CD4-positive, alpha-beta T cell (primary cell): ENCODE results near the gene NLE1. TPM values are rescaled to one million over a fixed set of nuclear protein-coding genes. Genes with fewer than 3 reads are reported as not detected.

Source experiments
- ATAC-seq: fragments of 200-7000 bp; cut with Tn5 transposase; one replicate; pipeline ENCODE4 v1.10.0; 2022; ENCODE audit warnings: mild to moderate bottlenecking; ENCODE audit not compliant: poor library complexity
- CTCF ChIA-PET: fragments of 350-600 bp; sonication (Branson Sonifier 250); formaldehyde crosslinking; loops from one replicate; lab custom pipeline; 2021; ENCODE audit warnings: antibody characterized with exemption, inconsistent platforms; lab: Charles Lee
- POLR2A ChIA-PET: fragments of 350-600 bp; sonication (Branson Sonifier 250); formaldehyde crosslinking; loops from one replicate; lab custom pipeline; 2021; ENCODE audit warnings: antibody characterized with exemption, inconsistent platforms; lab: Charles Lee
- DNase-seq, 14 experiments: peaks; one replicate each; pipeline ENCODE4 v3.0.0-alpha.2; 2013 to 2020; ENCODE audit warnings: mixed read lengths in 2 of 14
- H3K27ac ChIP-seq, 2 donors: one replicate each; pipeline versions ENCODE4 v1.5.1 to v1.7.0; 2013; ENCODE audit warnings: low read length in 2 of 2, low read depth in 1 of 2, mild to moderate bottlenecking in 1 of 2
- H3K27me3 ChIP-seq, 2 experiments: 1 replicate in 1 of 2; 2 replicates in 1 of 2; pipeline versions ENCODE4 v1.6.1 to v1.7.0; 2013; ENCODE audit warnings: low read length in 2 of 2, control low read depth in 1 of 2, mild to moderate bottlenecking in 1 of 2, moderate library complexity in 1 of 2; ENCODE audit not compliant: insufficient read depth in 2 of 2, control insufficient read depth in 1 of 2
- H3K36me3 ChIP-seq: one replicate; pipeline ENCODE4 v1.6.1; 2013; ENCODE audit warnings: low read length, control low read depth; ENCODE audit not compliant: insufficient read depth
- H3K4me1 ChIP-seq: one replicate; pipeline ENCODE4 v1.6.1; 2013; ENCODE audit warnings: low read length, control low read depth; ENCODE audit not compliant: insufficient read depth
- H3K4me3 ChIP-seq: one replicate; pipeline ENCODE4 v1.5.1; 2013; ENCODE audit warnings: mild to moderate bottlenecking, low read length, moderate library complexity
- H3K9me3 ChIP-seq, 2 experiments: 1 replicate in 1 of 2; 2 replicates in 1 of 2; pipeline versions ENCODE4 v1.6.1 to v1.7.0; 2013; ENCODE audit warnings: low read length in 2 of 2, mild to moderate bottlenecking in 2 of 2, control low read depth in 1 of 2, moderate library complexity in 1 of 2; ENCODE audit not compliant: control insufficient read depth in 1 of 2, insufficient read depth in 1 of 2
- H3K27ac Mint-ChIP-seq: one replicate; pipeline ENCODE4 v1.8.0; 2020; ENCODE audit warnings: mixed read lengths
- H3K27me3 Mint-ChIP-seq: one replicate; pipeline ENCODE4 v1.8.0; 2021; ENCODE audit warnings: mixed read lengths
- H3K36me3 Mint-ChIP-seq: one replicate; pipeline ENCODE4 v1.8.0; 2021; ENCODE audit warnings: low read depth, mixed read lengths
- H3K4me1 Mint-ChIP-seq: one replicate; pipeline ENCODE4 v1.8.0; 2021; ENCODE audit warnings: low read depth, mixed read lengths
- H3K4me3 Mint-ChIP-seq: one replicate; pipeline ENCODE4 v1.8.0; 2020; ENCODE audit warnings: mild to moderate bottlenecking, mixed read lengths
- H3K9me3 Mint-ChIP-seq: one replicate; pipeline ENCODE4 v1.8.0; 2020; ENCODE audit warnings: mixed read lengths
- intact Hi-C, 2 experiments: fragments of 100-400 bp; cut with DNase I in 1 of 2; cut with micrococcal nuclease in 1 of 2; formaldehyde crosslinking; loops; one replicate each; pipeline versions ENCODE4 v1.15.1 to v1.9.0; 2023 to 2025; cut with DNase I, micrococcal nuclease
- total RNA-seq, 174 experiments: library from RNA in 2 of 174; stranded (reverse) in 2 of 174; gene quantifications; one replicate each; pipeline ENCODE4 v1.2.3 and lab custom pipeline; 2021 to 2026
- TF ChIP-seq, protein P1 (sequence below): fragments of 200-600 bp; IDR thresholded peaks from one replicate; pipeline ENCODE4 v1.8.0; 2022; ENCODE audit warnings: antibody characterized with exemption, mild to moderate bottlenecking

NLE1 gene
- total RNA-seq, 2 experiments from 2014 or later = 8.9 to 9.5 TPM

DNA sequence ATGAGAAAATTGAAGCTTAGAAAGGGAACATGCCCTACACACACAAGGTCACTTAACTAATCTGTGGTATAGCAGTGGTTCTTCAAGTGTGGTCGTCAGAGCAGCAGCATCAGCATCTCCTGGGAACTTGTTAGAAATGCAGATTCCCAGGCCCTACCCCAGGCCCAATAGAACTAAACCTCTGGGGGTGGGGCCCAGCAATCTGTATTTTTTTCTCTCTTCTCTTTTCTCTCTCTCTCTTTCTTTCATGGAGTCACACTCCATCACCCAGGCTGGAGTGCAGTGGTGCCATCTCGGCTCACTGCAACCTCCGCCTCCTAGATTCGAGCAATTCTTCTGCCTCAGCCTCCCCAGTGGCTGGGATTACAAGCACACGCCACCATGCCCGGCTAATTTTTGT lies 3.9 kb downstream of the NLE1 start:
- Mint-ChIP-seq H3K27me3 (no peaks in the 10 kb centered on the region), H3K4me3 (no peak overlapping the region), H3K36me3 (peaks cover 67% of the 10 kb centered on the region), H3K9me3 (no peaks in the 10 kb centered on the region), H3K4me1 (peaks cover 10% of the 10 kb centered on the region), H3K27ac (no peak overlapping the region)
- intact Hi-C loops = no loop called here
- ATAC-seq (no peak), DNase-seq (no peak)
- POLR2A ChIA-PET = interaction anchor here (1.2 kb wide), 1 partner anchor 322 kb away, joined by 3 read pairs; no protein-coding TSS in a partner anchor
- H3K4me1 ChIP-seq = peaks cover 28% of the 10 kb centered on the region
- H3K27me3 ChIP-seq = no peaks in the 10 kb centered on the region
- TF ChIP-seq, protein P1, sequence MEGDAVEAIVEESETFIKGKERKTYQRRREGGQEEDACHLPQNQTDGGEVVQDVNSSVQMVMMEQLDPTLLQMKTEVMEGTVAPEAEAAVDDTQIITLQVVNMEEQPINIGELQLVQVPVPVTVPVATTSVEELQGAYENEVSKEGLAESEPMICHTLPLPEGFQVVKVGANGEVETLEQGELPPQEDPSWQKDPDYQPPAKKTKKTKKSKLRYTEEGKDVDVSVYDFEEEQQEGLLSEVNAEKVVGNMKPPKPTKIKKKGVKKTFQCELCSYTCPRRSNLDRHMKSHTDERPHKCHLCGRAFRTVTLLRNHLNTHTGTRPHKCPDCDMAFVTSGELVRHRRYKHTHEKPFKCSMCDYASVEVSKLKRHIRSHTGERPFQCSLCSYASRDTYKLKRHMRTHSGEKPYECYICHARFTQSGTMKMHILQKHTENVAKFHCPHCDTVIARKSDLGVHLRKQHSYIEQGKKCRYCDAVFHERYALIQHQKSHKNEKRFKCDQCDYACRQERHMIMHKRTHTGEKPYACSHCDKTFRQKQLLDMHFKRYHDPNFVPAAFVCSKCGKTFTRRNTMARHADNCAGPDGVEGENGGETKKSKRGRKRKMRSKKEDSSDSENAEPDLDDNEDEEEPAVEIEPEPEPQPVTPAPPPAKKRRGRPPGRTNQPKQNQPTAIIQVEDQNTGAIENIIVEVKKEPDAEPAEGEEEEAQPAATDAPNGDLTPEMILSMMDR = no peak
- H3K36me3 ChIP-seq = peaks cover 67% of the 10 kb centered on the region
- no peaks in the 10 kb centered on the region for H3K9me3 ChIP-seq
- CTCF ChIA-PET = no interaction called here
- no peak overlapping the region for H3K4me3 ChIP-seq
- H3K27ac ChIP-seq = no peak overlapping the region

DNA sequence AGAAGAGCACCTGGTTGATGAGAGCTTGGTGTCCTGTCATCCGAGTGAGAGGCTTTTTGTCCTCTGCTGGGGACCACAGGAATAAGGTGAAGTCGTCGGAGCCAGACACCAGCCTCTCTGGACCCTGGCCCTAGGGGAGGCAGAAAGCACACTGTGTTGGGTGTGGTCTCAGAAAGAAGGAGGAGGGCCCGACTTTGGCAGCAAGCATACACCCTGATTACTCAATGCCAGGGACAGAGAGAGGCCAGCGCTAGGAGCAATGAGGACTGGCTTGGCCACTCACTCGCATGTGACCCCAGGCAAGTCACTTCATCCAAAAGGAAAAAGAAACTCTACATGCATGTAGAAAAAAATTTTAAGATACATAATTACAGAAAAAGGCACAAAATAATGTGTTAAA lies 6.8 kb downstream of the NLE1 start:
- H3K9me3 ChIP-seq = no peaks in the 10 kb centered on the region
- no peaks in the 10 kb centered on the region for H3K27me3 ChIP-seq
- Mint-ChIP-seq H3K4me3 (no peak overlapping the region), H3K9me3 (no peaks in the 10 kb centered on the region), H3K4me1 (no peaks in the 10 kb centered on the region), H3K36me3 (peaks cover 88% of the 10 kb centered on the region), H3K27ac (no peak overlapping the region), H3K27me3 (no peaks in the 10 kb centered on the region)
- TF ChIP-seq, protein P1 = no peak
- POLR2A ChIA-PET = no interaction called here
- ATAC-seq (no peak), DNase-seq (no peak)
- CTCF ChIA-PET = no interaction called here
- no peak overlapping the region for H3K27ac ChIP-seq
- intact Hi-C loops = no loop called here
- H3K4me3 ChIP-seq = no peak overlapping the region
- H3K36me3 ChIP-seq = peaks cover 91% of the 10 kb centered on the region
- H3K4me1 ChIP-seq = peaks cover 8% of the 10 kb centered on the region

DNA sequence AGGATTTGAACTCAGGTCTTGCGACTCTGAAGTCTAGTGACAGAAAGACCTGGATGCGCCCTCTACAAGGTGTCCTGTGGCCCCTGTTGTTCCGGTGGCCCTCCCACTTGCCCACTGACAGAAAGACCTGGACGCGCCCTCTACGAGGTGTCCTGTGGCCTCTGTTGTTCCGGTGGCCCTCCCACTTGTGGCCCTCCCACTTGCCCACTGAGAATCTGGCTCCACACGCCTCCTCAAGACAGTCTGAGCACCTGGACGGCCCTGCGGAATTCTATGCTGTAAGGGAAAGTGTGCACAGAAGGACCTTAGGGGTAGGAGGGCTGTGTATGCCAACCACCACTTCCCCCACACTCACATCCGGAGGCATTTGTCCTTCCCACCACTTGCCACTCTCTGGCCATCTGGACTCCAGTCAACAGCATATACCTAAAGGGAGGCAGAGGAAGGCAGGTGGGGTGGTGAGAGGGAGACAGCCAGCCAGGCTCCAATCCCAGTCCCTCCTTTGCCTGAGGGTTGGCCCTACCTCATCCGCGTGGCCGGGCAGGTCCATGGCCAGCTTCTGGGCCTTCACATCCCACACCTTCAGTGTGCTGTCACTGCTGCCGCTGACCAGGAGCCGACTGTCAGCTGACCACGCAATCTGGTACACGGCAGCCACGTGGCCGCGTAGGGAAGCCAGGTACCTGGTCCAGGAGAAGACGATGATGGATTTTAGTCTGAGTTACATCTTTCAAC lies 9.1 kb downstream of the NLE1 start:
- H3K36me3 Mint-ChIP-seq = peaks cover 75% of the 10 kb centered on the region
- DNase-seq = no peak
- POLR2A ChIA-PET = no interaction called here
- Histone ChIP-seq H3K4me3 (no peak overlapping the region), H3K36me3 (peaks cover 71% of the 10 kb centered on the region), H3K27me3 (no peaks in the 10 kb centered on the region), H3K9me3 (no peaks in the 10 kb centered on the region), H3K27ac (no peak overlapping the region), H3K4me1 (no peaks in the 10 kb centered on the region)
- no peak overlapping the region for H3K4me3 Mint-ChIP-seq
- H3K27ac Mint-ChIP-seq = no peak overlapping the region
- H3K27me3 Mint-ChIP-seq = no peaks in the 10 kb centered on the region
- H3K9me3 Mint-ChIP-seq = no peaks in the 10 kb centered on the region
- intact Hi-C loops = no loop called here
- CTCF ChIA-PET = no interaction called here
- ATAC-seq = no peak
- TF ChIP-seq, protein P1 = no peak
- no peaks in the 10 kb centered on the region for H3K4me1 Mint-ChIP-seq
